HepG2 (cell line): ENCODE results near the gene CAMK1D.

Source experiments
- CHD2 ChIP-seq: IDR thresholded peaks from 2 replicates; pipeline ENCODE4 v1.6.1; 2011; ENCODE audit warnings: low read depth, low read length, improper control_type of control experiment
- EP300 ChIP-seq, 3 experiments: sonication (generic) in 1 of 3; formaldehyde crosslinking in 1 of 3; IDR thresholded peaks; 2 replicates each; pipeline versions ENCODE4 v1.5.1 to v1.6.1; 2011 to 2020; ENCODE audit warnings: low read depth in 2 of 3, low read length in 2 of 3, borderline replicate concordance in 1 of 3, improper control_type of control experiment in 1 of 3, mild to moderate bottlenecking in 1 of 3, missing genetic modification reagents in 1 of 3, moderate library complexity in 1 of 3
- MAFK ChIP-seq, 2 experiments: IDR thresholded peaks in 1 of 2; conservative IDR thresholded peaks in 1 of 2; 2 replicates each; pipeline ENCODE4 v1.6.1; 2011; ENCODE audit warnings: improper control_type of control experiment in 2 of 2, low read length in 2 of 2
- NFIB ChIP-seq: sonication (generic); formaldehyde crosslinking; IDR thresholded peaks from 2 replicates; pipeline ENCODE4 v1.9.0; 2021; ENCODE audit warnings: missing genetic modification reagents, mild to moderate bottlenecking, borderline replicate concordance
- POLR2A ChIP-seq, 2 experiments: IDR thresholded peaks; 2 replicates each; pipeline ENCODE4 v1.6.1; 2011; ENCODE audit warnings: low read depth in 2 of 2, low read length in 2 of 2, mild to moderate bottlenecking in 1 of 2, moderate library complexity in 1 of 2; ENCODE audit not compliant: insufficient read depth in 1 of 2
- POLR2AphosphoS5 ChIP-seq: IDR thresholded peaks from 2 replicates; pipeline ENCODE4 v1.6.1; 2012; ENCODE audit warnings: low read depth, low read length
- REPIN1 ChIP-seq: sonication (generic); formaldehyde crosslinking; IDR thresholded peaks from 2 replicates; pipeline ENCODE4 v1.8.0; 2022; ENCODE audit warnings: missing genetic modification reagents, low read depth, mild to moderate bottlenecking, borderline replicate concordance
- STAG1 ChIP-seq: sonication (generic); formaldehyde crosslinking; IDR thresholded peaks from 2 replicates; pipeline ENCODE4 v1.4.0; 2020; ENCODE audit warnings: missing genetic modification reagents
- ZNF83 ChIP-seq: sonication (generic); formaldehyde crosslinking; IDR thresholded peaks from 2 replicates; pipeline ENCODE4 v1.4.0; 2020; ENCODE audit warnings: missing genetic modification reagents, mild to moderate bottlenecking, borderline replicate concordance
- TF ChIP-seq, protein P1 (sequence below): sonication (generic); formaldehyde crosslinking; IDR thresholded peaks from 2 replicates; pipeline ENCODE4 v1.4.0; 2020; ENCODE audit warnings: missing genetic modification reagents, mild to moderate bottlenecking, borderline replicate concordance
- TF ChIP-seq, protein P2 (sequence below): sonication (generic); formaldehyde crosslinking; IDR thresholded peaks from 2 replicates; pipeline ENCODE4 v1.8.0; 2022; ENCODE audit warnings: missing genetic modification reagents, mild to moderate bottlenecking, borderline replicate concordance

DNA sequence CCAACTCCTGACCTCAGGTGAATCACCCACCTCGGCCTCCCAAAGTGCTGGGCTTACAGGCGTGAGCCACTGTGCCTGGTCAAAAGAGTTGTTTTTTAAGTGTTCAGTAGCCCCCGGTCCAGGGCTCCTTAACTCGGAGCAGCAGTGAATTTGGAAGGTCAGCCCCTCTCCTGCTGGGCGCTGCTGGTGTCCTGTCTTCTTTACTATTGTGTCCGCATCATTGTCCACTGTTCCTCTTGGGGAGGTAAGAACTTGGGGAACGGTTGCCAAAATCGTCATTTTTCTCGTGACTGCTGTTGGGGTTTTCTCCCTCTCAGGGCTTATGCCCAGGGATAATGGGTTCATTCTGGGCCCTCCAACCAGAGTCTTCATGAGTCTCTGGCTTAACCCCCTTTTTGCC lies 46.7 kb downstream of the CAMK1D start:
- TF ChIP-seq, protein P1, sequence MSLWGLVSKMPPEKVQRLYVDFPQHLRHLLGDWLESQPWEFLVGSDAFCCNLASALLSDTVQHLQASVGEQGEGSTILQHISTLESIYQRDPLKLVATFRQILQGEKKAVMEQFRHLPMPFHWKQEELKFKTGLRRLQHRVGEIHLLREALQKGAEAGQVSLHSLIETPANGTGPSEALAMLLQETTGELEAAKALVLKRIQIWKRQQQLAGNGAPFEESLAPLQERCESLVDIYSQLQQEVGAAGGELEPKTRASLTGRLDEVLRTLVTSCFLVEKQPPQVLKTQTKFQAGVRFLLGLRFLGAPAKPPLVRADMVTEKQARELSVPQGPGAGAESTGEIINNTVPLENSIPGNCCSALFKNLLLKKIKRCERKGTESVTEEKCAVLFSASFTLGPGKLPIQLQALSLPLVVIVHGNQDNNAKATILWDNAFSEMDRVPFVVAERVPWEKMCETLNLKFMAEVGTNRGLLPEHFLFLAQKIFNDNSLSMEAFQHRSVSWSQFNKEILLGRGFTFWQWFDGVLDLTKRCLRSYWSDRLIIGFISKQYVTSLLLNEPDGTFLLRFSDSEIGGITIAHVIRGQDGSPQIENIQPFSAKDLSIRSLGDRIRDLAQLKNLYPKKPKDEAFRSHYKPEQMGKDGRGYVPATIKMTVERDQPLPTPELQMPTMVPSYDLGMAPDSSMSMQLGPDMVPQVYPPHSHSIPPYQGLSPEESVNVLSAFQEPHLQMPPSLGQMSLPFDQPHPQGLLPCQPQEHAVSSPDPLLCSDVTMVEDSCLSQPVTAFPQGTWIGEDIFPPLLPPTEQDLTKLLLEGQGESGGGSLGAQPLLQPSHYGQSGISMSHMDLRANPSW (CRISPR knock-in tag), result no peak
- TF ChIP-seq POLR2A (IDR thresholded peaks at IDR 0.05; ENCODE audit: insufficient read depth in 1 of 2, low read depth in 2 of 2, low read length in 2 of 2) (no peak), NFIB (CRISPR knock-in tag) (no peak), ZNF83 (CRISPR knock-in tag) (no peak), POLR2AphosphoS5 (no peak), STAG1 (no peak), EP300 (IDR thresholded peaks at IDR 0.05; ENCODE audit: low read depth in 2 of 2, low read length in 2 of 2) (no peak), EP300 (CRISPR knock-in tag; IDR thresholded peaks at IDR 0.05; ENCODE audit: borderline replicate concordance) (no peak), MAFK (conservative IDR thresholded peaks at IDR 0.05 in 1 of 2, IDR thresholded peaks at IDR 0.05 in 1 of 2; ENCODE audit: low read length in 2 of 2) (no peak), CHD2 (no peak), REPIN1 (CRISPR knock-in tag) (no peak)
- TF ChIP-seq, protein P2, sequence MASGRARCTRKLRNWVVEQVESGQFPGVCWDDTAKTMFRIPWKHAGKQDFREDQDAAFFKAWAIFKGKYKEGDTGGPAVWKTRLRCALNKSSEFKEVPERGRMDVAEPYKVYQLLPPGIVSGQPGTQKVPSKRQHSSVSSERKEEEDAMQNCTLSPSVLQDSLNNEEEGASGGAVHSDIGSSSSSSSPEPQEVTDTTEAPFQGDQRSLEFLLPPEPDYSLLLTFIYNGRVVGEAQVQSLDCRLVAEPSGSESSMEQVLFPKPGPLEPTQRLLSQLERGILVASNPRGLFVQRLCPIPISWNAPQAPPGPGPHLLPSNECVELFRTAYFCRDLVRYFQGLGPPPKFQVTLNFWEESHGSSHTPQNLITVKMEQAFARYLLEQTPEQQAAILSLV (CRISPR knock-in tag), result no peak
